ENCODE data around the gene PREX1.
"Not testable (repeated sequence)": the region's sequence is repeated elsewhere in the genome, so short reads cannot be mapped to it uniquely, and the experiment has no call there.

PREX1 gene

DNA sequence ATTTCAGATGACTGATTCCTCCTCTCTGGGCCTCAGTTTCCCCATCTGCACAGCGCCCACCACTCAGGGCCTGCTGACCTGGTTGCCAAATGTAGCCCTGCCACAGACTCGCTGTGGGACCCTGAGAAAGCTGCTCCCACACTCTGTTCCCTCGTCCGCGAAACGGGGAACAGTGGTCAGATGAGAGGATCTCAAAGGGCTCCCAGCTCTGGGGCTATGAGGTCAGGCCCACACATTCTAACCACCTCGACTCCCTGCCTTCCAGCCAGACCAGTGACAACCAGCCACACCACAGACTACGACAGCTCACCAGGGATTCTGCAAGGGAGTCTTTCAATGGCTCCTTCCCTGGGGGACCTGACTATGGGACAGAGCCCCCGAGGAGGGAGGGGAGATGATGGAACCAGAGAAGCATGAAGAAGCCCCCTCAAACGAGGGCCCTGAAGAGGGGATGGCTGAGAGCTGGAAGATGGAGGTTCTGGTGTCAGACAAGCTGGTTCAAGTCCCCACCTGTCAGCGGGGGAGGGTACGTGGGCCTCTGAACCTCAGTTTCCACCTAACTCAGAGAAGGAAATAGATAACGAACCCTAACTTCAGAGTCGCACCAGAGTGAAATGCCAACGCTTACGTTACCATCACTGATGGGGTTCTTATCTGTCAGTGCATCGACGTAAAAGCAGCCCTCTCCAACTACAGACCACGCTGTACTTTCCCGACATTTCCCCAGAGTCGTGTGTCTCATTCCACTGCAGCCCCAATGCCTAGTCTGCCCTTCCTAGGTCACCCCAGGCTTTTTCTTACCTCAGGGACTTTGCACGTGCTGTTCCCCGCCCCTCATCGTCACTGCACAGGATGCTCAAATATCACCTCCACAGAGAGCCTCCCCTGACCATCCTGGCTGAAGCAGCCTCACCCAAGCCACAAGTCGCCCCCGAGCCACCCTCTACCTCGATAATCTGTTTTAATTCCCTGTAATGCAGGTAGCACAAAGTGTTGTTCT lies 60.5 kb downstream of the PREX1 start:
- H3K4me3 ChIP-seq (ENCODE audit: low read length): no peak overlapping the region
- no peak for DNase-seq (ENCODE audit: low read depth, low spot score)

DNA sequence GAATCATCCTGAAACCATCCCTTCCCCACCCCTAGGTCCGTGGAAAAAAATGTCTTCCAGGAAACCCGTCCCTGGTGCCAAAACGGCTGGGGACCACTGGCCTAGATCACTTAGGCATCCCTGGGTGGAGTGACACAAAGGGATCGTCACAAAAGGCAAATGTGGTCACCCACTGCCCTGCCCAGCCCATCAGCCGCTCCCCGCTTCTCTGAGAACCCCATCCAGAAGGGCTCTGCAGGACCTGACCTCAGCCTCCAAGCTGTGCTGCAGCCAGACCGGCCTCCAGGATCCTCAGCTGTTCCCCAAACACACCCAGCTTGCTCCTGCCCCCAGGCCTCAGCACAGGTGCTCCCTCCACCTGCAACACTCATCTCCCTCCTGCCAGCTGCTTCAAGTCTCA lies 61.6 kb downstream of the PREX1 start:
- H3K4me3 ChIP-seq (ENCODE audit: low read length): no peak overlapping the region
- no peak for DNase-seq (ENCODE audit: low read depth, low spot score)

DNA sequence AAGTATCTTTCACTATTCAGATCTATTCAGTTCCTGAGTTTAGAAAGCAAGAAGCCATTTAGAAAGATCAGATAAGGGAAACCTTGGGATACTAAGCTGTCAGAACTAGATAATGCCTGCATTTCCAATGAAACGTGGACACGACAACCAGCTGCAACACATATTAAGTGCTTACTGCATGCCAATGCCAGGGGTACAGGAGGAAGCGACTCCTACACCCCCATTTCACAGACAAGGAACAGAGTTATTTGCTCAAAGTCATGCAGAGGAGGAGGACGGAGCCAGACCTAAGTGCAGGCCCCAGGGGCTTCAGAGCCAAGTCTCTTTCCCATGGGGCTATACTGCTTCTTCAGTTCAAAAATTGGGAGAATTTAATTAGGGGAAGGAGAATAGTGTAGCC lies 62.4 kb downstream of the PREX1 start:
- no peak overlapping the region for H3K4me3 ChIP-seq (ENCODE audit: low read length)
- DNase-seq (ENCODE audit: low read depth, low spot score): no peak

DNA sequence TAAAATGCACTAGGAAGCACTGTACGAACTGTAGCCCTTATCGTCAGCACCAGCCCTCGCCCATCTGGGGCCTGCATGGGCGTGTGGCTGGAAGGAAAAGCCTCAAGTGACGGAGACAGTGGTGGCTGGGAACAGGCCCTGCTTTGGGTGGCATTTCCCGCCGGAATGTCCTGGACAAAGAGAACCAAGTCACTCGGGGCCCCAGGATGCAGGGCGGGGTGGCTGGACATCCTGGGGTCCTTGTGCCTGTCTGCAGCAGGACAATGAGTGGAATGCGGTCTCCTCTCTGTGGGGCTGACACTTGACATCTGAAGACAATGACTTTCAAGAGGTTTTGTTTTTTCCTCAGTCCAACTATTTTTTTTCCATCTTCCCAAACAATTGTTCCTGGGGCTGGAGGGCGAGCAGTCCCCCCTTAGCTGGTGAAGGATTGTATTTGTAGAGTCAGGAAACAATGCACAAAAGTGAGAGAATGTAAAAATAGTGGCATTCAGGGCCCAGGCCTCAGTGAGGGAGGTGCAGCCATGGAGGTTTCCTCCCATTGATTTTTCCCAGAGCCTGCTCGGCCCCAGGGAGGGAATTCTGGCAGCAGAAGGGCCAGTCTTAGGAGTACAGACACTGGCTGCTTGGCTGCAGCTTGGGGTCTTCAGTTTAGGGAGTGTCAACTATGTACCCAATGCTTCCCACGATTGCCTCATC lies 64.4 kb downstream of the PREX1 start:
- no peak for DNase-seq (ENCODE audit: low read depth, low spot score)

DNA sequence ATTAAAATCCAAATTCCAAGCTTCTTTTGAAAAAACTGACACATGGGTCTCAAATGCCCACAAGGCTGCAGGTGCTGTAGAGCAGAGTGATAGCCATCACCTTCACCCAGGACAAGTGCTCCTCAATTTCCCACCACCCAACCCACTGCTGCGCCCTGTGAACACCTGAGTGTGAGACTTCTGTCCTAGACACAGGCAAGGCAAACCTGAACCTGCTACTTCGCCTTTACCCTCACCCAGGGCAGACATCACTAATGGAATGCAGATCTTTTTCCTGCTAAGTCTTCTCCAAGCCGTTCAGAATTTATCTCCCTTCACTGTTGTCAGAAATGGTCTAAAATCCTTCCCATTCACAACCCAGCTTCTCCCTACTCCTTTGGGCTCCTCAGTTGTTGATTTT lies 65.9 kb downstream of the PREX1 start:
- DNase-seq (ENCODE audit: low read depth, low spot score): no peak
- no peak overlapping the region for H3K4me3 ChIP-seq (ENCODE audit: low read length)

More for the DNA sequence above, 64.4 kb downstream of the PREX1 start:
- H3K4me3 ChIP-seq (ENCODE audit: low read length): no peak overlapping the region

DNA sequence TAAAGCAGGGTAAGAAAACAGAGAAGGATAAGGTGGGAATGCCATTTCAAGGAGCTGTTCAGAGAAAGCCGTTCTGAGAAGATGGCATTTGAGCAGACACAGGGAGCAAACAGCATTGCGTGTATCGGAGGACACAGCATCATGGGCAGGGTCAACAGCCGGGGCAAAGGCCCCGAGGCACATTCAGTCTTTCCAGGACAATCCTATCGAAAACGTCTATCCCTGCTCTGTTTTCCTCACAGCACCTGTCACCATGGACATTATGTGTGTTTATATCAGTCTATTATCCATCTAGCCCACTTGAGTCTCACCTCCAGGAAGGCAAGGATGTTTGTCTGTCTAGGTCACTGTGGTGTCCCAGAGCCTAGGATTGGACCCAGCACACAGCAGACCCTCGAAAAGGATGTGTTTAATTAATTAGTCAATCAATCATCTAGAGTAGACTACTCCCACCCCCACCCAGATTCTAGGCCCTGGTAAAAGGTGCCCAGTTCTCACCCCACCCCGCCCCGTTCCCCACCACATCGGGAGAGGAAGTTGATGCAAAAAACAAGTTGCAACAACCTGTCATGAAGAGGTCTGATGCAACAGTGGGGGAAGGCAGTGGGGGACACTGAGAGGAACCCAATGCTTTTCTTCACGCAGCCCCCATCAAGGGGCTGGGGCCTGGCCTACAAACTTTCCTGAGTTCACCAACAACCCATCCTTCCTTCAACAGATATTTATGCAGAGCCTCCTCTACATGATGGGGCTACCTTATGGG lies 66.6 kb downstream of the PREX1 start:
- DNase-seq (ENCODE audit: low read depth, low spot score): peak; percentile 17
- H3K4me3 ChIP-seq (ENCODE audit: low read length): no peak overlapping the region

DNA sequence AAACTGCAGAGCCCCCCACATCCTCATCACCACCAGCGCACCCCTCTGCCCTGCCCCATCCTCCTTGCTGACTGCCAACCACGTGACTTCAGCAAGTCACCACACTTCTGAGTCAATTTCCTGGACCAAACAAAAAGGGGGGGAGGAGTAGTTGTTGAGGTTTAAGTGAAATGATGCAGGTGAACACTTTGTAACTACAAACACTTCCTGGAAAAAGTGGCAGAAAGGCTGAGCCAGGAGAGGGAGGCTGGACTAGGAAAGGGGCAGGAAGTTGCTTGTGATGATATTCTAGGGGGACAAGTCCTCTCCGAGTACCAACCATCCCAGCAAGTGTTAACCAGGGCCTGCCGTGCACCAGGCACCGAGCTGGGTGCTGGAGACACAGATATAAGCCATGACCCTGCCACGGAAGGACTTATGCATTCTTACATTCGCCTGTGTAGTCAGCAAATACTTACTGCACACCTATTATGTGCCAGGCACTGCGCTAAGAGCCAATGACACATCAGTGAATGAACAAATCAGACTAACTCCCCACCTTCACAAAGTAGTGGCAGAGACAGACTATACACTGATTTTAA lies 67.3 kb downstream of the PREX1 start:
- DNase-seq (ENCODE audit: low read depth, low spot score): peak; percentile 88
- H3K4me3 ChIP-seq (ENCODE audit: low read length): peak overlapping the region; percentile 19

DNA sequence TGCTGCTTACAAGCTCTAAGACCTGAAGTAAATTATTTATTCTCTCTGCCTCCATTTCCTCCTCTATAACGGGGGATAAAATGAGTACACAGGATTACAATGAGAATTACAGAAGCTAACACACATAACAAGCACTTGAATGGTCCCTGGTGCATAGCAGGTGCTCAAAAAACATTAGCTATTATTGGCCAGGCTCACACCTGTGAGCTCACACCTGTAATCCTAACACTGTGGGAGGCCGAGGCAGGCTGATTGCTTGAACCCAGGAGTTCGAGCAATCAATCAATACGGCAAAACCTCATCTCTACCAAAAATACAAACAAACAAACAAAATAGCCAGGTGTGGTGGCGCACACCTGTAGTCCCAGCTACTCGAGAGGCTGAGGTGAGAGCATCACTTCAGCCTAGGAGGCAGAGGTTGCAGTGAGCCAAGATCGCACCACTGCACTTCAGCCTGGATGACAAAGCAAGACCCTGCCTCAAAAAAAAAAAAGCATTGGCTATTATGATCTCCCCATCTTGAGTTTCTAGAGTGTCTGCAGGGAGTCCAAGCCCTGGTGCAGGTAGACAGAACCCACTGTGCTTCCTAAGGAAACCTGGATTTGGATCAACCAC lies 68.1 kb downstream of the PREX1 start:
- no peak for DNase-seq (ENCODE audit: low read depth, low spot score)
- H3K4me3 ChIP-seq (ENCODE audit: low read length): no peak overlapping the region

DNA sequence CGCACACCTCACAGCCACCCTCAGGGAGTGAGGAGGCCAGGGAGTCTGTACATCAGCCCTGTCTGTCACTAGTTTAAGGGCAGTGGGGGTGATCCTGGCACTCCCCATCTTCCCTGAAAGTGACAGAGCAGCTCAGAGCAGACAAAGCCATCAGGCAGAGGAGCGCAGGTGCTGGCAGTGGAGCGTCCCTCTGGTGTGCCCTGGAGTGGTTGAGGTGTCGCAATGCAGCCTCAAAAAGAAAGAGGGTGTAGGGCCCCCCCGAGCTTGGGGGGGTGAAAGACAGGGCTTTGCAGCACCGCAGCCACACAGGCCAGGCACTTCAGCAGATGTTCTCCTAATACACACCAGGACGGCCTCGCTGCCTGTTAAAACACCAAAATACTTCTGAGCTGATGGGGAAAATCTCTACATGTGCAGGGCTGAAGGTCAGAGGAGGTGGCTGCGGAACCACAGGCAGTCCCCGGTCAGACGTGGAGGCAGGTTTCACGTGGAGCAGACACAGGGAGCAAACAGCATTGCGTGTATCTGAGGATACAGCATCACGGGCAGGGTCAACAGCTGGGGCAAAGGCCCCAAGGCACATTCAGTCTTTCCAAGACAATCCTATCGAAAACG lies 69.5 kb downstream of the PREX1 start:
- no peak for DNase-seq (ENCODE audit: low read depth, low spot score)
- no peak overlapping the region for H3K4me3 ChIP-seq (ENCODE audit: low read length)

DNA sequence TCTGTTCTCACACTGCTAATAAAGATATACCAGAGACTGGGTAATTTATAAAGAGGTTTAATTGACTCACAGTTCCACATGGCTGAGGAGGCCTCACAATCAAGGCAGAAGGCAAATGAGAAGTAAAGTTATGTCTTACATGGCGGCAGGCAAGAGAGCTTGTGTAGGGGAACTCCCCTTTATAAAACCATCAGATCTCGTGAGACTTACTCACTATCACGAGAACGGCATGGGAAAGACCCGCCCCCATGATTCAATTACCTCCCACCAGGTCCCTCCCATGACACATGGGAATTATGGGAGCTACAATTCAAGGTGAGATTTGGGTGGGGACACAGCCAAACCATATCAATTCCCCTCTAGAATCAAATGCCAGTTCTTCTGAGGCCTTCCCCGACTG lies 71.0 kb downstream of the PREX1 start:
- not testable (repeated sequence) for H3K4me3 ChIP-seq (ENCODE audit: low read length); DNase-seq (ENCODE audit: low read depth, low spot score)

DNA sequence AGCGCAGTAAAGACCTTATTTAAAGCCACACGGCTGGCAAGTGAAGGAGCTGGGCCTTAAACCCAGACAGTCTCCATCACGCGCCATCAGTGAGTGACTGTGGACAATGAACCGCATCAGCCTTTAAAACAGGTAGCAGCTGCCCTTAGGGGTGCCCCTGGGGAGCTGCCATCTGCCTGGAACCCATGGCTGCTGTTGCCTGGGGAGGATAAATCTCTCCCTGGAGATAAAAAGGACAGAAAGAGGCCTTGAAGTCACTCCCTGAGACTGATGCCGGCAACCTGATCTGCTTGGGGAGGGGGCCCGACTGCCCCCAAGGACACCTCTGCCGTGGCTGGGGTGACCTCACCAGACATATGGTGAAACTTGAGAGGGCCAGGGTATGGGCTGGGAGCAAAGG lies 73.5 kb downstream of the PREX1 start:
- no peak for DNase-seq (ENCODE audit: low read depth, low spot score)
- H3K4me3 ChIP-seq (ENCODE audit: low read length): no peak overlapping the region

DNA sequence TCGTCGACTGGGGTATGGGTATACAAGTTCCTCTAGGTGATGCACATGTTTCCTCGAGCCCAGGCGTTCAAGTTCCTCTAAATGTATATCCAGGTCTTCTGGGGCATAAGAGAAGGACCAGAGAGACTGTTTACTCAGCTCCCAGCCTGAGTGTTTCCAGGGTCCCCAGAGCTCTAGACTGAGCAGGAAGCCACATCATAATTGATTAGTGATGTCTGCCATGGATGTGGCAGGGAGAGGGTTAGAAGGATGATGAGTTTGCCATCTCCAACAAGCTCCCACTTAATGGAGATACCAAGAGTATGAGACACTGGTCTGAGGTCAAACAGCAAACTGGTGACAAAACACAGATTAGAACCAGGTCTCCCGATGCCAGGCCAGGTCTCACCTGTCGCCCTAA lies 74.8 kb downstream of the PREX1 start:
- DNase-seq (ENCODE audit: low read depth, low spot score): no peak
- H3K4me3 ChIP-seq (ENCODE audit: low read length): no peak overlapping the region

DNA sequence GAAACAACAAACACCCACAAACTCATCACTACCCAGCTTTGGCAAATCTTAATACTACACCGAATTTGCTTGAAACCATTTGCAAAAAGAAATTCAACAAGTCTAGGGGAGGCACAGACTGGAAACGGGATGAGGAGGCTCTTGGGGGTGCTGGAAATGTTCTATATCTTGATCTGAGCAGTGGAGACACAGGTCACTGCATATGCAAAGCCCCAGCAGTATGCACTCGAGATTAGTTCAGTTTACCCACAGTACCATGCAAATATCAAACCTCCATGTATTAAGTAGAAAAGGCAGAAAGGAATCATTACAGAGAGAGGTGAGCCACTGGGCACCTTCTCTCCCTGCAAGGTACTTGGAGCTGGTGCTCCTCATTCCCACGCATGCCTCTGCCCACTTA lies 75.9 kb downstream of the PREX1 start:
- no peak for DNase-seq (ENCODE audit: low read depth, low spot score)
- no peak overlapping the region for H3K4me3 ChIP-seq (ENCODE audit: low read length)

DNA sequence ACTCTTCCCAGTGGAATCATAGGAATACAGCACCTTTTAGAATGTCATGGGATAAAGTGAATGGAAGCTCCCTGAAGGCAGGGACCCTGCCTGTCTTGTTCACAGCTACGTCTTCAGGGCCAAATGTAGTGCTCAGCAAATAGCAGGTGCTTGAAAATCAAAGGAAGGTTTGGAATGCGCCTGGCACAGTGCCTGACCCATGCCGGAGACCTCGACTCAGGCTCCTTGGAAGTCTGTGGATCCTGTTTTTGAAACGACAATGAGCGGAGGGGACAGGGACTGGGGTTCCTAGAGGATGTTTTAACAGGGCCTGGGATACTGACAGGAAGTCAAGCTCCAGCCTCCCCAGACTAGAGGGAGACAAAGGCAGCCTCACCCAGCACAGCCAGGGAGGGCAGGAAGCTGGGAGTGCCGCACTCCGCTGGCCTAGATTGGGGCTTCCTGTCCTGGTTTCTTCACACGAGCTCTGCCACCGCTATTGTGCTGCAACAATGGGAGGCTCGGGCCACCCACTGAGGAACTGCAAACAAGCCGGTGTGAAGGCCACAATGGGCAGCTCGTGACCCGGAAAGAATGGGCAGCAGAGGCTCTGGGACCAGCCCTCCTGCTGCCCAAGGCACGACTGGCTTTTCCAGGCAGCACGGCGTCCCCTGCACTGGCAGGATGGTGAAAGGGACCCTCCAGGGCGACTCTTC lies 76.7 kb downstream of the PREX1 start:
- H3K4me3 ChIP-seq (ENCODE audit: low read length): no peak overlapping the region
- DNase-seq (ENCODE audit: low read depth, low spot score): peak; percentile 48

DNA sequence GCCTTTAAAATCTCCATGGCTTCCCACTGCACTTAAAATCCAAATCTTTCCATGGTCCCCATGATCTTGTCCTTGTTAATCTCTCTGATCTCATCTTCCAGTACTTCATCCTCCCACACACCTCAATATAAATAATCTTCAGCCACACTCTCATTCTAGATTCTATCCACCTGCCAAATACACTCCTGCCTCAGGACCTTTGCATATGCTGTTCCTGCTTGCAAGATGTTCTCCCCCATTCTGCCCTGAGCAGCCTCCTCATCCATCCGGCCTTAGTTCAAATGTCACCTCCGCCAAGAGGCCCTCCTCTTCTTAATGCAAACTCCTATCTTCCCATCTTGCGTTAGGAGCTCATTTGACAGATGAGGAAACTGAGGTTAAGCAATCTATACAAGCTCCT lies 77.4 kb downstream of the PREX1 start:
- DNase-seq (ENCODE audit: low read depth, low spot score): no peak
- no peak overlapping the region for H3K4me3 ChIP-seq (ENCODE audit: low read length)

DNA sequence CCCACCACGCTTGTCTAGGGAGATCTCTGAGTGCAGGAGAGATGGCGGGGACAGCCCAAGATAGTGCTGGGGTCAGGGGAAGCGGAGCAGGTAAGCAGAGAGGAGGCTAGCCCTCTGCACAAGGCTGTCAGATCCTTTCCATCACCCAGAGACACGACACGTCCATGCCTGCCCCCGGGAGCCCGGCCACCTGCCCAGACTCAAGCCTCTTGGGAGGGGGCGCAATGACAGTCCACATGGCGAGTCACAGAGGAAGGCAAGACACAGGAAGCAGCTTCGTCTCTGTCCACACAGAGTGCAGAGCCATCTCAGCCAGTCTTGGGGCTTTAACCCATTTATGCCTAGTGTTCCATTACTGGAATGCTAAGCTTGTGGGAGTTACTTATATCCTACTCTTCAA lies 78.4 kb downstream of the PREX1 start:
- no peak overlapping the region for H3K4me3 ChIP-seq (ENCODE audit: low read length)
- DNase-seq (ENCODE audit: low read depth, low spot score): no peak

DNA sequence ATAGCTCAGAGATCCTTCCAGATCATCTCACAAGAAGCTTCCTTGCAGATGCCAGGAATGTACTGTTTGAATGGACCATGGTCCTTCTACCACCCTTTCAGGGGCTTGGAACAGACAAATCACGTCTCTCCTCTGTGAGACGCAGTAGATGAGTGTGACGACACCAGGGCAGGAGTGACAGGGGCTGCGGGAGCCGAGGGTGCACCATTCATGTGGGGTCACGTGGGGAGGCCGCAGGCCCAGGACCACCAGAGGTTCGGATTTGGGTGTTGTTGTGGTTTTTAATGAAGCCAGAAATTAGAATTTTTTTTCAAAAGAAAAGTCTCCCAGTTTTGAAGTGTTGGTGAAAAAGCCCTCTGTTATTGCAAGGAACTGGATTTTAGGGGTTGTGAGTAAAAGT lies 79.2 kb downstream of the PREX1 start:
- DNase-seq (ENCODE audit: low read depth, low spot score): no peak
- no peak overlapping the region for H3K4me3 ChIP-seq (ENCODE audit: low read length)

DNA sequence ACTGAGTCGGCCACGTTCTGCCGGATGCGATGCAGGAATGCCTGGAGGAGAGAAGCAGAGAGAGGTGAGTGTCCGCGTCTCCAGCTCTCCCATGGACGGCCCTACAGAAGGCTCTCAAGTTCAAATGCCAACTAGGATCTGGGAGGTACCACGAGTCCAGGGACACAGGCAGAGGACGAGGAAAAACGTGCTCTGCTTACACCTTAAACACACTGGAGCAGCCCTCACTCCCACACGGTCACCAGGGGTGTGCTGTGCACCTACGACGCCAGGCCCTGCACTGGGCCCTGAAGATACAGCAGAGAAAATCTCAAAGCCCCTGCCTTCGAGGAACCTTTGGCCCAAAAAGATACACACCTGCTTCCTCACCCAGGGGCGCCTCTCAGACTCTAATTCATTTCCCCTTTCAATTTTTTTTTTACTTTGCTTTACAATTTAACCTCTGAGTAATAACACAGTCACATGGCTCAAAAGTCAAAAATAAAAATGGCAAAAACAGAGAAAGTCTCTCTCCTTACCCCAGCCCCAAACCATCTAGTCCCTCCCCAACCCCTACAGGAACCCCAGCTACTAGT lies 79.9 kb downstream of the PREX1 start:
- no peak overlapping the region for H3K4me3 ChIP-seq (ENCODE audit: low read length)
- no peak for DNase-seq (ENCODE audit: low read depth, low spot score)
